Activated naive CD8-positive, alpha-beta T cell treated with anti-CD3 and anti-CD28 coated beads, Interleukin-2, amount 50 U/mL, for 16 hours (primary cell): Measurements from ENCODE around the gene SURF6.
A peak's percentile ranks its signal among the peaks of the same experiment; 100 is the strongest.

Experiments used
- DNase-seq: peaks from one replicate; pipeline ENCODE4 v3.0.0-alpha.2; 2020; ENCODE audit warnings: low read depth, low spot score

SURF6 gene

DNA sequence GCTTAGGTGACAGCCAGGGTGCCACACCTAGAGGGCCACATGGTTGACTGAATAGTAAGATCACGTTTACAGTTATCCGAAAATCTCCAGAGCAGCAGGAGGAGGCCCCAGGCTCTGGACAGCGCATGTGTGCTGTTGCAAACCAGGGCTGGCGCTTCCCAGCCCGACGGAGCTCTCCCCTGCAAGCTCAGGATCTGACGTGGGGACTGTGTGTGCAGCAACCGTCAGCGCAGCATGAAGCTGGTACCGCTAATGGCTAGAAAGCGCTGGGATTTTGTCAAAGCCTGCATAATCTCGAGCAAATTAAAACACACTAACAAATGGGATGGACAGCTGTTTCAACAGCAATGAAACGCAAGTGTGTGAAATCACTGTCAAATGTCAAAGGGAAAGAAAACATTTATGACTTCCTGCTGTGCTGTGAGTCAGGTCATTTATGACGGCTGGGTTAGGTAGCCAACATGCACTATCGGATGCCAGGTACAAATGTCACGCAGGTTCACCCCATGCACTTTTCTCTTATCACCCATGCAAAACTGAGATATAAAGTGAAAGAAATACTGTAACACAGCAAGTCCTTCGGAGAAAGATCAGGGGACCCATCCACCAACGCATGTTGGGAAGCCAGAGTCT, 32.4 kb upstream of the SURF6 start:
- DNase-seq: no peak

DNA sequence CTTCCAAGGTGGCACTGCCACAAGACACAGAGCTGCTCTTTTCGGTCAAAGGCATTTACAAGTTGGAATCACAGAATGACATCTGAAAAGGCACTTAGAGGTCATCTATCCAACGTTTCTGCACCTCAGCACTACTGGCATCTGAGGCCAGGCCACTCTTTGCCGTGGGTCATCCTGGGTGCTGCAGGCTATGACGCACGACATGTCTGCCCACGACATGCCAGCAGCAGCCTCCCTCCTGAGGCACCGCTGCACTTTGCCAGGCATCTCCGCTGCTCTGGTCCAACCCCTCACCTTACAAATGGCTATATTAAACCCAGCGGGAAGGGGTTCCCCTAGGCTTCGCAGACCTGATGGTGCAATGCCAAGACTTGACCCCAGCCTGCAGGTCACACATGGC, 31.8 kb upstream of the SURF6 start:
- DNase-seq: no peak

DNA sequence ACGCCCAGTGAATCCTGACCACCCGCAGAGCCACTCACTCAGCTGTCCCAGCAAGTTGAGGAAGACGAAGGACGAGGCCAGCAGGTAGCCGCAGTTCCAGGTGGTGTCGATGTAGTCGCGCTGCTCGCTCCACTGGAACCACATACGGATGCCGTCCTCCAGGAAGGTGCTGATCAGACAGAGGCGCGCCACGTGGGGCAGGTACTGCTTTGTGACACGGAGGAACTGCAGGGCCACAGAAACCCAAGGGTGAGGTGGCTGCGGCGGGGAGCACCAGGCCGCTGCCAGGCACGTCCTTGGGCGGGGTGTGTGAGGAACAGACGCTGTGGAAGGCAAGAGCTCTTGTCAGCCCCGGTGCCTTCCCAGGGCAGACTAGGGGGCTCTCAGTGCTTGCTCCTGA, 31.2 kb upstream of the SURF6 start:
- DNase-seq: no peak

DNA sequence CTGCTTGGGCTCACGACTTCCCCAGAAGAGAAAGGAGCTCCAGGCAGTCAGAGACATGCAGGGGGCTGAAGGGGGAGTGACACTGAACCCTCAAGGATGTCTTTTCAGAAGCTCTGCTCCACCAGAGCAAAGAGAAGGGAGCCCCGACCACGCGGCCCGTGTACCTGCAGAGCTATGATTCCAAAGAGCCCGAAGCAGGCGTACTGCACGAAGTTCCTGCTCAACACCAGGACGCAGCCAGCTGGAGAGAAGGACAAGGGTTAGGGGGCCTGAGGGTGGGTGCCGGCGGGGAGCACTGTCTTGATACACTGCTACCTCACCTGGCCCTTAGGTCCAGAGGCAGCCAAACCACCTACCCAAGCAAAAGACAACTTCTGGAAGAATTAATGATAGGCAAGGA, 30.4 kb upstream of the SURF6 start:
- no peak for DNase-seq

DNA sequence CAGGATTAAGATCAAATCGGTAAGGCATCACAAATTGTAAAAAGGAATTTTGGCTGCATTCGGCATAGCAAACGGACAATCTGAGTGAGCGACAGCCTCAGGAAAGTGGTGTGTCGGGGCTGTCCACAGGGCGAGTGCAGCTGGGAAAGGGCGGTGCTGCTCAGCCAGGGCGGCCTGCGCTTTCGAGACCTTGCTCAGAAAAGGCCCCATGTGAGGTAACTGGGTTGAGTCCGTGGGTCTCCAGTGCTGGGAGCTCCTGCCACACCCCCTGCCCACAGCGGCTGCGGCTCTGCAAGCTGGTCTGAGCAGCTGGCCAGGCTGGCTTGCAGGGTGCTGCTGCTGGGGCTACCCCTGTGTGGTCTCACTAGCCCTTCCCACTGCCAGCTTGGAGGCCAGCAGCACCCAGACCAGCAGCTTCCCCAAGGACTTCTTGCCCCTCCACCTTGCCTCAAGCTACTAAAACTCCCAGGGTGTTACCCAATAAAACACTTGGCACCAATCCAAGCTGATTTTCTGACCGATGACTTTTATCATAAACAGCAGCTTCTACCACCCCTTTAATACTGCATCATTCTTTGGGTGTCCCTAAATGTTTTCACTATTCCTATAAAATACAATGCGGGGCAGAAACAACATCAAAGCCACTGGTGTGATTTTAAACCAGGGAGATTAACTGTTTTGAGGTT, 26.5 kb upstream of the SURF6 start:
- DNase-seq: no peak

GRCh38 chr9:133361507-133362092, 25.6 kb upstream of the SURF6 start:
- DNase-seq: no peak

DNA sequence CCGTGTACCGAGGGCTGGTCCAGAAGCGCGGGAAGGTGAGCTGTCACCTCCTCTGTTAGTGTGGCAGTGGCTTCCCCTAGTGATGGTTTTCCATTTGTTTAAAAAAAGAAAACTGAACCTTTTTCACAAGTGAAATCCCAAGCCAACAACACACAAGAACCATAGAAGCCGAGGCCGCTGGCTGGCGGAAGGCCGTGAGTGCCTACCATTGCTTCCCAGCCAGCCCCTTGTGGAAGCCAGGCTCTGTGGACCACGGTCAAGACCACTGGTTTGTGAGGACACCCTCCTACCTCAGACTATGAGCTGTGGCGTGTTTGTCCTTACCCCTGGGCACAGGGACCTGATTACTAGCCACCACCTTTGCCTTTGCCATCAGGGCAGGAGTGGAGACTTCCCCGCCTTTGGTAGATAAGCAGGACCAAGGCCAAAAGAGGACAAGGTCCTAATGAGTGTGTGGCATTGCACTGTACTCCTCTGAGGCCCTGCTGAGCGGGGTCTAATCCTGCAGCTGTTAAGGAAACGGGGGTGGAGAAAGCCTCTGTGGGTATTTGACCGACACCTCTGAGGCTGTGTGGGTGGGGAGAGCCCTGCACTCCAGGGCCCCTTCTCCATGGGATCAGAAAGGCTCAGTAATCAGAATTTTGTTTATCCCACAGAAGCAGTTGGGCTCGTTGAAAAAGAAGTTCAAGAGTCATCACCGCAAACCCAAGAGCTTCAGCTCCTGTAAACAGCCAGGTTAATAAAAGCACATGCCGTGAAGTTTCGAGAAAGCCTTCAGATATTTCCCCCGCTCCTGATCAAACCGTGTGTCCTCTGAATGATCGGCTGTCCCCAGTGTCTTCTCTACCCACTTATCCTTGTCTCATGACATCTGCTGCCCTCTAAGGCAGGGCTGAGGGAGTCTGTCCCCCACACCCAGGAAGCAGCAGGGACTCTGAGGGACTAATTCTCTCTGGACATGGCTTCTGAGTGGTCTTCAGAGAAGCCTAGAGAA, 24.7 kb upstream of the SURF6 start:
- no peak for DNase-seq

GRCh38 chr9:133359399-133360175, 23.6 kb upstream of the SURF6 start:
- no peak for DNase-seq

DNA sequence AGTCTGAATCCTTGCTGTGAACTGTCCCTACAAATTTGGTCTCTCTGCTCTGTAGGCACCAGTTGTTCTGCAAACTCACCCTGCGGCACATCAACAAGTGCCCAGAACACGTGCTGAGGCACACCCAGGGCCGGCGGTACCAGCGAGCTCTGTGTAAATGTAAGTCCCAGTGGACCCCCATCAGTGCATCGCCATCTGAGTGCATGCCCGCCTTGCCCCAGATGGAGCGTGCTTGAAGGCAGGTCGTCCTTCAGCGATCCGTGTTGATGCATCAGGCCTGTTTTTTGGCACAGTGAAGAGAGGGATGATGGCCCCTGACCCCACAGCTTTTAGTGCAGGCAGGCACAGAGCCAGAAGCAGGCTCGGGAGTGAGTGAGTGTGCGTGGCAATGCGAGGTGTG, 21.7 kb upstream of the SURF6 start:
- no peak for DNase-seq

GRCh38 chr9:133356391-133357091, 20.6 kb upstream of the SURF6 start, which contains the start of the genes SURF1 and SURF2:
TSS of gene SURF1 (minus strand) at chr9:133356487. CDS start at chr9:133356453, 34 bp downstream.
TSS of gene SURF2 (plus strand) at chr9:133356550. CDS start at chr9:133356593, 43 bp downstream.
- peak; percentile 81 for DNase-seq

DNA sequence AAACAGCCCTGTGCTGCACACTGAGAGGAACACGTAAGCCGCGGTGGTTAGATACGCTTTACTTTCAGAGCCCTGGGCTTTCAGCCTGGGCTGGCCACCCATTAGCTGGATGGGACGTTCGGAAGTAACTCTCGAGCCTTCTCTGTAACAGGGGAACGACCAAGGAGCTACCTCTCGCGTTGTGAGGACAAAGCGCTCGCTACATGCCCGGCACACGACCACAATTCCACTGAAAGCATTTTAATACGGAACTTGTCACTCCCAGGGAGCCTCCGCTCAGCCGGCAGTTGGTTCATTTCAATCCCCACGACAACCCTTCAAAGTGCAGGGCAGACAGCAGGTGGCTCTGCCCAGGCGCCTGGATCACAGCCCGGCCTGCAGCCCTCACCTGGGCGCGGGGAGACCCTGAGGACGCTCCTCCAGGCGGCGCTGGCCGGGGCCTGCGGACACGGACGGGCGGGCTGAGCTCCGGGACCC, 19.9 kb upstream of the SURF6 start:
- DNase-seq: no peak

DNA sequence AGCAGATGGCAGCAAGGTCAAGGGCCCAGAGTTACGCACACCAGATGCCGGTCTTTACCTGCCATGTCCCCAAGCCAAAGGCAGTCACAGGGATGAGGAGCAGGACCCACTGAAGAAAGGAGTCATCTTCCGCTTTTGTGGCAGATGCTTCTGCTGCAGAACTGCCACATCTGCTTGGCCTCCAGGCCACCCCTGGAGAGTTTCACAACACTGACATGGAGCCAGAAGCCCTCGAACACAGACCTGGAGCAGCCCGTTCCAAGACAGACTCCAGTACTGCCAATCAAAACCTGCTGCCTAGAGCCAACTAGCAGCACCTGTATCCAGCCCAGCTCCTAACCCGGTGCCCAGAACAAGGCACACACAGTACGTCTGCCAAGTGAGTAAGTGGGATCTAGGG, 18.8 kb upstream of the SURF6 start:
- no peak for DNase-seq

DNA sequence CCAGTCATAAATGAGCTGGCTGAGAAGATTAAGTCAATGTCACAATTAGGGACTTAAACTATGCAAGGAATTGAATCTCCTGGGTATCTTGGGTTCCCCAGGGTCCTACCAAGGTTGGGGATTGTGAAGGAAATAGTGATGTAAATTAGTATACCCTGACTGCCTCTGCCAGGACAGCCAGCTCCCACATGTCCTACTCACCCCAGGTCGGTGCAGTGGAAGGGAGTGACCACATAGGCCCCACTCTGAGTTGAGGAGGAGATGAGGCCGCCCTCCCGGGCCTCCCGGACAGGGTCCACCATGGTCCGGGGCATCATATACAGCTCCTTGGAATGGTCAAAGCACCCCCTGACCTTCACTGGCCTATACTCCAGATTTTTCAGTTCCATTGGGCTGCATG, 17.6 kb upstream of the SURF6 start:
- no peak for DNase-seq

GRCh38 chr9:133352635-133353340, 16.8 kb upstream of the SURF6 start:
- no peak for DNase-seq

DNA sequence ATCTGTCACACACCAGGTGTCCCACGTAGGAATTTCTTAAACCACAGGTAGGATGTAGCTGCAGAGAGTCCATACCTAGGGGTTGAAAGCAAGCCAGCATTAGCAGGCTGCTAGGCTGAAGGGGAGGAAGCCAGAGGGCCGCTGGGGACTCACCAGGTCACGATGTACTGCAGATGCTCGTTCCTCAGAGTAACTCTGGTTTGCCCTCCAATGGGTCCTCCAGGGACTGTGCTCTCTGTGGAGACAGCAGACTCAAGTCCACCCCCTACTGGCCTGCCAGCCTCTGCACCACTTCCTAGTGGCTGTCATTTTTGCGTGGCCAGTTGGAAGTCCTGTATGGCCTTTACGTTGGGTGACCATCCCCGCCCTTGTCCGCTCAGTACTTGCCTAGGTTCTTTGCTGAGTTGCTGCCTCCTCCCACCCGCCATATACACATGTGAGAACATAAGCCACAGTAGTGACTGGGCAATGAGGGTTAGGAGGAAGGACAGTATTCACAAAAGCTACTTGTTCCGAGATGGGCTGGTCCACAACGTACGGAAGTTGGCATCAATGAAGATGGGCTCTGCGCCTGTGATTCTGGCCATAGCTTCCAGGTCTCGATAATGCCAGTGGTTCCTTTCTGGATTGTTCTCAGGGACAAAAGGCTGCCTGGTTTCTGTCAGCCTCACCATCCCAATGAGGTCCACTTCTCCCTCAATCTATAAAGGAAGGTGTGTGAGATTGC, 16.1 kb upstream of the SURF6 start:
- no peak for DNase-seq

DNA sequence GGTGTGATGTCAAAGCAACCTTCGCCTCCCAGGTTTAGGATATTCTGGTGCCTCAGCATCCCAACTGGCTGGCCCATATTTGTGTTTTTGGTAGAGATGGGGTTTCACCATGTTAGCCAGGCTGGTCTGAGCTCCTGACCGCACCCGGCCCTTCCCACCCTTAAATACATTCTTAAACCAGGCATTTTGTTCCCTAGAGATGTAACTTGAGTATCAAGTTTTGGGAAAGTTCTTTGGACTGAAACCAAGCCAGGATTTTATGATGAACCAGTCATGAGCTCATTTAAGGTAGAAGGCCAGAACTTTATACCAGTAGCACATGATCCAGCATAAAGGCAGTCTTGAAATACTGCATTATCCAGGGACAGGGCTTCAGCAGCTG, 15.5 kb upstream of the SURF6 start:
- DNase-seq: no peak

- DNase-seq: no peak
These were observed 14.1 kb upstream of the SURF6 start for GRCh38 chr9:133349965-133350616.
